ENCODE data around the gene PKD1. TPM values are rescaled to one million over a fixed set of nuclear protein-coding genes. Genes with fewer than 3 reads are reported as not detected.
"Not testable (repeated sequence)": the region's sequence is repeated elsewhere in the genome, so short reads cannot be mapped to it uniquely, and the experiment has no call there.

The PKD1 gene
- total RNA-seq, 4 donors from 2014 or later, result 86.4 to 214 (median 121) TPM

- DNase-seq (ENCODE audit: low spot score), result no peak
- TF ChIP-seq CTCF (IDR thresholded peaks at IDR 0.05), result no peak
- no peak for ATAC-seq (ENCODE audit: low FRiP score)
These were observed 8.3 kb upstream of the PKD1 start for GRCh38 chr16:2143878-2144485.

- TF ChIP-seq CTCF (IDR thresholded peaks at IDR 0.05), result no peak
- DNase-seq (ENCODE audit: low spot score) (no peak), ATAC-seq (ENCODE audit: low FRiP score) (no peak)
These were observed 7.5 kb upstream of the PKD1 start for GRCh38 chr16:2142942-2143877.

GRCh38 chr16:2135071-2135470 lies 627 bp downstream of the PKD1 start:
- not testable (repeated sequence) for DNase-seq (ENCODE audit: low spot score); ATAC-seq (ENCODE audit: low FRiP score)

- not testable (repeated sequence) for ATAC-seq (ENCODE audit: low FRiP score); DNase-seq (ENCODE audit: low spot score)
These were observed 1.9 kb downstream of the PKD1 start for GRCh38 chr16:2133797-2134196.

- not testable (repeated sequence) for ATAC-seq (ENCODE audit: low FRiP score); DNase-seq (ENCODE audit: low spot score)
These were observed 5.7 kb downstream of the PKD1 start for GRCh38 chr16:2129890-2130447.

GRCh38 chr16:2129251-2129650 lies 6.4 kb downstream of the PKD1 start:
- DNase-seq (ENCODE audit: low spot score); ATAC-seq (ENCODE audit: low FRiP score): not testable (repeated sequence)

GRCh38 chr16:2127630-2128280 lies 7.9 kb downstream of the PKD1 start:
- not testable (repeated sequence) for DNase-seq (ENCODE audit: low spot score); ATAC-seq (ENCODE audit: low FRiP score)

GRCh38 chr16:2126928-2127556 lies 8.7 kb downstream of the PKD1 start:
- not testable (repeated sequence) for DNase-seq (ENCODE audit: low spot score); ATAC-seq (ENCODE audit: low FRiP score)

GRCh38 chr16:2126161-2126743 lies 9.4 kb downstream of the PKD1 start:
- not testable (repeated sequence) for ATAC-seq (ENCODE audit: low FRiP score); DNase-seq (ENCODE audit: low spot score)

GRCh38 chr16:2125609-2126008 lies 10.1 kb downstream of the PKD1 start:
- ATAC-seq (ENCODE audit: low FRiP score); DNase-seq (ENCODE audit: low spot score): not testable (repeated sequence)

GRCh38 chr16:2124694-2125444 lies 10.8 kb downstream of the PKD1 start:
- ATAC-seq (ENCODE audit: low FRiP score), result peak; percentile 29
- not testable (repeated sequence) for DNase-seq (ENCODE audit: low spot score)

GRCh38 chr16:2124377-2124693 lies 11.4 kb downstream of the PKD1 start:
- DNase-seq (ENCODE audit: low spot score); ATAC-seq (ENCODE audit: low FRiP score): not testable (repeated sequence)

- not testable (repeated sequence) for DNase-seq (ENCODE audit: low spot score)
- ATAC-seq (ENCODE audit: low FRiP score), result peak; percentile 4
These were observed 11.9 kb downstream of the PKD1 start for GRCh38 chr16:2123706-2124376.

GRCh38 chr16:2122934-2123683 lies 12.6 kb downstream of the PKD1 start:
- DNase-seq (ENCODE audit: low spot score); ATAC-seq (ENCODE audit: low FRiP score): not testable (repeated sequence)
